PC-9 (cell line): Measurements from ENCODE around the gene RPTOR. TPM values are rescaled to one million over a fixed set of nuclear protein-coding genes. Genes with fewer than 3 reads are reported as not detected.

Source experiments
- BruUV-seq: library from RNA; stranded (reverse); fragments of 400-500 nt; replicated peaks from 2 replicates; lab custom pipeline; 2021; lab: Mats Ljungman, UMichigan
- CTCF ChIA-PET: fragments of 300-600 bp; sonication (Branson Sonifier 250); formaldehyde crosslinking; loops from one replicate; lab custom pipeline; 2022; ENCODE audit warnings: antibody characterized with exemption; lab: Charles Lee
- POLR2A ChIA-PET: fragments of 300-600 bp; sonication (Branson Sonifier 250); formaldehyde crosslinking; loops from one replicate; lab custom pipeline; 2022; ENCODE audit warnings: antibody characterized with exemption; ENCODE audit not compliant: unreplicated experiment; lab: Charles Lee
- DNase-seq, 2 experiments: peaks; one replicate each; pipeline versions ENCODE4 v3.0.0 to v3.0.0-alpha.2; 2015 to 2022; ENCODE audit warnings: mixed read lengths in 1 of 2
- H2AFZ ChIP-seq: fragments of 200-600 bp; sonication (generic); 2 replicates; pipeline ENCODE4 v1.8.1; 2017; ENCODE audit warnings: antibody characterized with exemption
- H3F3A ChIP-seq: fragments of 200-600 bp; sonication (generic); 2 replicates; pipeline ENCODE4 v1.8.1; 2017; ENCODE audit warnings: antibody characterized with exemption, mild to moderate bottlenecking, low read depth; ENCODE audit not compliant: insufficient read depth
- H3K27ac ChIP-seq: fragments of 200-600 bp; sonication (generic); 2 replicates; pipeline ENCODE4 v1.6.1; 2016; ENCODE audit warnings: mixed run types
- H3K27me3 ChIP-seq: fragments of 200-600 bp; sonication (generic); 2 replicates; pipeline ENCODE4 v1.6.1; 2016; ENCODE audit warnings: low read depth, mixed run types; ENCODE audit not compliant: insufficient read depth
- H3K36me3 ChIP-seq: fragments of 200-600 bp; sonication (generic); 2 replicates; pipeline ENCODE4 v1.6.1; 2016; ENCODE audit warnings: low read depth, mixed run types
- H3K4me1 ChIP-seq: fragments of 200-600 bp; sonication (generic); replicated peaks from 2 replicates; pipeline ENCODE4 v1.6.1; 2016; ENCODE audit warnings: mixed run types; ENCODE audit not compliant: insufficient read depth
- H3K4me2 ChIP-seq: fragments of 200-600 bp; sonication (generic); 2 replicates; pipeline ENCODE4 v1.6.1; 2017; ENCODE audit warnings: mixed run types
- H3K4me3 ChIP-seq: fragments of 200-600 bp; sonication (generic); 2 replicates; pipeline ENCODE4 v1.6.1; 2016; ENCODE audit warnings: mixed run types
- H3K79me2 ChIP-seq: fragments of 200-600 bp; sonication (generic); 2 replicates; pipeline ENCODE4 v1.6.1; 2017; ENCODE audit warnings: low read depth, mixed run types
- H3K9me2 ChIP-seq: fragments of 200-600 bp; sonication (generic); 2 replicates; pipeline ENCODE4 v1.8.1; 2017; ENCODE audit warnings: mild to moderate bottlenecking; ENCODE audit not compliant: insufficient read depth
- H3K9me3 ChIP-seq: fragments of 200-600 bp; sonication (generic); 2 replicates; pipeline ENCODE4 v1.8.1; 2016; ENCODE audit warnings: low read depth; ENCODE audit not compliant: insufficient read depth
- H4K20me1 ChIP-seq: fragments of 200-600 bp; sonication (generic); 2 replicates; pipeline ENCODE4 v1.8.1; 2017; ENCODE audit not compliant: insufficient read depth
- EZH2 ChIP-seq: fragments of 200-600 bp; sonication (generic); IDR thresholded peaks from 2 replicates; pipeline ENCODE4 v1.8.0; 2017; ENCODE audit warnings: antibody characterized with exemption, low read depth
- intact Hi-C: fragments of 100-400 bp; cut with micrococcal nuclease; formaldehyde crosslinking; loops from one replicate; pipeline ENCODE4 v1.10.0; 2022; ENCODE audit not compliant: unreplicated experiment
- total RNA-seq: library from RNA; stranded (reverse); gene quantifications from 2 replicates; pipeline ENCODE4 v1.2.3, GENCODE V29; 2021
- TF ChIP-seq, protein P1 (sequence below): fragments of 200-600 bp; sonication (generic); conservative IDR thresholded peaks from 2 replicates; pipeline ENCODE4 v1.6.1; 2017; ENCODE audit warnings: mixed run types, antibody characterized with exemption, mild to moderate bottlenecking, moderate library complexity

The RPTOR gene
- total RNA-seq, 1 experiment from 2014 or later = 50.8 TPM

DNA sequence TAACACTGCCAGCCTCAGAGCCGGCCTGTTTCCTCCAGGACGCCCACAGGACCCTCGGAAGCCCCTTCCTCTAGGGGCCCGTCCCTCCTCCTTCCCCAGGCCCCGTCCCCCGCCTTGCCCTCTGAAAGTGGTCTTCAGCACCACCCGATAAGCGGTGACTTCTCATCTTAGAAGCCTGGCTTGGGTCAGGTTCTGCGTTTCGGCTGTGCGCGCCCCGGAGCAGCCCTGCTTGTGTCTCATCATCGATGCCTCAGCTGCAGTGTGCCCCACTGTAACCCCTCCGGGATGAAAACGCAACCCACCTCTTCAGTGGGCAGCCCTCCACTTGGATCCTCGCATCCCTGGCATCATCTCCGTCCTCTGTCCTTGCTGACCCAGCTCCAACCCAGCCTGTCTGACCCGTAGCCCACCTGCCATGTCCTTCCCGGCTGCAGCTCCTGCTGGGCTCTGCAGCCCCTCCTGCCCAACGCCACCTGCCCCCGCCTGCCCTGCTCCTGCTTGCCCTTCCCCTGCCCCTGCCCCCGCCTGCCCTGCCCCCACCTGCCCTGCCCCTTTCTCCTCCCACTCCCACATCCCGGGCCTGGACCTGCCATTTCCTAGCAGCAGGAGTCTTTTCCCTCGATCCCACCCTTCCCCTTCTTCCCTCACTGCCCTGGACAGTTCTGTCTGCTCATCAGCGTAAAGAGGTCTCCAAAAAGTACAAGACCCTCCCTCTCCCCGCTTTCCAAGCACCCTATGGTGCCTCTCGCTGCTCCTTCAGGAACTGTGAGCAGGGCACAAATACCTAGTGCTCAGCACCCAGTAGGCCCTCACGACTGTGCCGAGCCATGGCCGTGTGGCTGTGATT, 334.5 kb downstream of the RPTOR start:
- H3K9me3 ChIP-seq = no peaks in the 10 kb centered on the region
- no peaks in the 10 kb centered on the region for H3K27me3 ChIP-seq
- no peaks in the 10 kb centered on the region for H3F3A ChIP-seq
- no peak overlapping the region for H3K27ac ChIP-seq
- intact Hi-C loops = no loop called here
- ChIA-PET POLR2A (no interaction called here), CTCF (no interaction called here)
- H3K4me2 ChIP-seq = no peak overlapping the region
- BruUV-seq = no TSS peak
- no peak overlapping the region for H2AFZ ChIP-seq
- H3K4me1 ChIP-seq = no peaks in the 10 kb centered on the region
- H3K4me3 ChIP-seq = no peak overlapping the region
- no peaks in the 10 kb centered on the region for H3K9me2 ChIP-seq
- H3K36me3 ChIP-seq = no peaks in the 10 kb centered on the region
- no peaks in the 10 kb centered on the region for H4K20me1 ChIP-seq
- TF ChIP-seq, protein P1, sequence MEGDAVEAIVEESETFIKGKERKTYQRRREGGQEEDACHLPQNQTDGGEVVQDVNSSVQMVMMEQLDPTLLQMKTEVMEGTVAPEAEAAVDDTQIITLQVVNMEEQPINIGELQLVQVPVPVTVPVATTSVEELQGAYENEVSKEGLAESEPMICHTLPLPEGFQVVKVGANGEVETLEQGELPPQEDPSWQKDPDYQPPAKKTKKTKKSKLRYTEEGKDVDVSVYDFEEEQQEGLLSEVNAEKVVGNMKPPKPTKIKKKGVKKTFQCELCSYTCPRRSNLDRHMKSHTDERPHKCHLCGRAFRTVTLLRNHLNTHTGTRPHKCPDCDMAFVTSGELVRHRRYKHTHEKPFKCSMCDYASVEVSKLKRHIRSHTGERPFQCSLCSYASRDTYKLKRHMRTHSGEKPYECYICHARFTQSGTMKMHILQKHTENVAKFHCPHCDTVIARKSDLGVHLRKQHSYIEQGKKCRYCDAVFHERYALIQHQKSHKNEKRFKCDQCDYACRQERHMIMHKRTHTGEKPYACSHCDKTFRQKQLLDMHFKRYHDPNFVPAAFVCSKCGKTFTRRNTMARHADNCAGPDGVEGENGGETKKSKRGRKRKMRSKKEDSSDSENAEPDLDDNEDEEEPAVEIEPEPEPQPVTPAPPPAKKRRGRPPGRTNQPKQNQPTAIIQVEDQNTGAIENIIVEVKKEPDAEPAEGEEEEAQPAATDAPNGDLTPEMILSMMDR = no peak
- no peak for TF ChIP-seq EZH2
- DNase-seq = no peak
- no peaks in the 10 kb centered on the region for H3K79me2 ChIP-seq

DNA sequence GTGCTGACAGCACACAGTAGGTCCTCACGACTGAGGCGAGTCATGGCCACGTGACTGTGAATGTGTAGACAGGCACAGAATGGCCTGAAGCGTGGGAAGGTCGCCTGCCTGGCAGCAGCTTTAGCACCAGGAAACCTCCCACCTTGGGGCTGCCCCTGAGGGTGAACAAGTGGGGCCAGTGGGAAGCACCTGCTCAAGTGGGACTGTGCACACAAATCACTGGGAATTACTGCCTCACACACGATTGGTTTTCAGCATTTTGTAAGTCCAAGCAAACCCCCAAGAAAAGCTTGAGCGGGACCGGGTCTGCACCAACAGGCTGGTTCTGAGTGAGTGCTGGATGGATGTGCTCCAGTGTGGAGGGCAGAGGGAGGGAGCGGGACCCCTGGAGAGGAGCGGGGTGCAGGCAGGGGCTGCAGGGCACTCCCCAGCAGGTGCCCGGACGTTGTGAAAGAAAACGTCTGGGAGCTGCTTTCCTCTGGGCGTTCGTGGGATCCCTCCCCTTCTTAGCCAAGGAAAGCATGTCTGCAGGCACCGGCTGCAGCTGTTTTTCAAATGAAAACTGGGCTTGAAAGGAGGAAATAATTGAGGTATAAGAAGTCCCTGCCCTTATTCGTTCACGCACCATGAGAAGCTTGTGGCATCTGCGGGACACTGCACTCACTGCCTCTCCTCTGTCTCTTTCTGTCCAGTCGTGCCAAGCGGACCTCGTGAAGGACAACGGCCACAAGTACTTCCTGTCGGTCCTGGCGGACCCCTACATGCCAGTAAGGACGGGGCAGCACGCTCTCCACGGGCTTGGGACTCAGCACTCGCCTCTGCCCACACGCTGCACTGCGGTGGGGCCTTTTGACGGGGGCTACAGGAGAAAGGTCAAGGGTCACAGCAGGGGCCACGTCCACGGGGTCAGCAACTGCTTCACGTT, 335.3 kb downstream of the RPTOR start:
- no peaks in the 10 kb centered on the region for H3K79me2 ChIP-seq
- BruUV-seq = no TSS peak
- POLR2A ChIA-PET = no interaction called here

DNA sequence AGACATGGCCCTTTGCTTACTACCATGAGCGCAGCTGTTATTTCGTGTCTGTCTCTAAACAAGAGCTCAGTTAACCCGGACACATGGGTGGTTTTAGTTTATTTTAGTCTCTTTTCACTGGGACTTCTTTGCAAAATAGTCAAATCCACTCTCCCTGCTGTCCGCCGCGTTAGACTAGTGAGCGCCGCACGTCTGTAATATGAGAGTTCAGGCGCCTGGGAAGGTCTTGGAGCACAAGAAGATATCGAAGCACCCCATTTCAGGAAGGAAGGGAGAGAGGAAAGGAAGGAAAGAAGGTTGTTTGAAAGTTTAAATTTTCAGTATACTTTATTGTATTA, 336.0 kb downstream of the RPTOR start:
- no peaks in the 10 kb centered on the region for H3K27me3 ChIP-seq
- no peaks in the 10 kb centered on the region for H3K9me2 ChIP-seq
- POLR2A ChIA-PET = no interaction called here
- no peaks in the 10 kb centered on the region for H3K9me3 ChIP-seq
- H4K20me1 ChIP-seq = no peaks in the 10 kb centered on the region
- no peak overlapping the region for H3K4me3 ChIP-seq
- H3K4me1 ChIP-seq = no peaks in the 10 kb centered on the region
- no peak for TF ChIP-seq EZH2
- TF ChIP-seq, protein P1 = no peak
- H2AFZ ChIP-seq = no peak overlapping the region
- H3K79me2 ChIP-seq = no peaks in the 10 kb centered on the region
- H3K27ac ChIP-seq = no peak overlapping the region
- no peak overlapping the region for H3K4me2 ChIP-seq
- no peaks in the 10 kb centered on the region for H3F3A ChIP-seq
- CTCF ChIA-PET = interaction anchor here (0.6 kb wide), 1 partner anchor 125 kb away, joined by 5 read pairs; no protein-coding TSS in a partner anchor
- DNase-seq = no peak
- intact Hi-C loops = no loop called here
- BruUV-seq = no TSS peak
- no peaks in the 10 kb centered on the region for H3K36me3 ChIP-seq

More for the DNA sequence above, 335.3 kb downstream of the RPTOR start:
- H3F3A ChIP-seq = no peaks in the 10 kb centered on the region
- no peak overlapping the region for H3K4me3 ChIP-seq
- H3K9me2 ChIP-seq = no peaks in the 10 kb centered on the region
- no peaks in the 10 kb centered on the region for H4K20me1 ChIP-seq
- H3K9me3 ChIP-seq = no peaks in the 10 kb centered on the region
- intact Hi-C loops = no loop called here
- no peak for TF ChIP-seq EZH2
- TF ChIP-seq, protein P1 = no peak
- H2AFZ ChIP-seq = no peak overlapping the region
- no peaks in the 10 kb centered on the region for H3K27me3 ChIP-seq
- CTCF ChIA-PET = interaction anchor here (0.6 kb wide), 1 partner anchor 124 kb away, joined by 5 read pairs; no protein-coding TSS in a partner anchor
- H3K4me1 ChIP-seq = no peaks in the 10 kb centered on the region
- H3K36me3 ChIP-seq = no peaks in the 10 kb centered on the region
- no peak for DNase-seq
- H3K4me2 ChIP-seq = no peak overlapping the region
- no peak overlapping the region for H3K27ac ChIP-seq
